K562 (cell line): ENCODE results near the gene CCDC169.

Experiments used
- BRCA1 ChIP-seq, 2 experiments: fragments of 450-650 bp in 1 of 2; sonication (generic) in 1 of 2; formaldehyde crosslinking in 1 of 2; IDR thresholded peaks; 2 replicates each; pipeline versions ENCODE4 v1.5.0 to v1.6.1; 2017 to 2020; ENCODE audit warnings: mild to moderate bottlenecking in 1 of 2, missing genetic modification reagents in 1 of 2
- CTCF ChIP-seq, 3 experiments: IDR thresholded peaks in 2 of 3; conservative IDR thresholded peaks in 1 of 3; 2 replicates each; pipeline ENCODE4 v1.5.1; 2011 to 2012; ENCODE audit warnings: low read length in 3 of 3, mild to moderate bottlenecking in 3 of 3, control low read depth in 2 of 3, improper control_type of control experiment in 1 of 3, inconsistent platforms in 1 of 3, low read depth in 1 of 3, mixed read lengths in 1 of 3, moderate library complexity in 1 of 3; ENCODE audit not compliant: insufficient read depth in 2 of 3
- MAX ChIP-seq: sonication (generic); formaldehyde crosslinking; IDR thresholded peaks from 2 replicates; pipeline ENCODE4 v1.9.0; 2022; ENCODE audit warnings: mild to moderate bottlenecking, missing genetic modification reagents
- NFATC3 ChIP-seq: fragments of 450-650 bp; IDR thresholded peaks from 2 replicates; pipeline ENCODE4 v1.6.1; 2017; ENCODE audit warnings: mild to moderate bottlenecking
- POLR2A ChIP-seq: fragments of 450-650 bp; conservative IDR thresholded peaks from 2 replicates; pipeline ENCODE4 v1.6.1; 2016
- RAD21 ChIP-seq, 2 experiments: fragments of 250-450 bp in 1 of 2; fragments of 450-650 bp in 1 of 2; sonication (Bioruptor Pico) in 1 of 2; formaldehyde crosslinking in 1 of 2; IDR thresholded peaks in 1 of 2; conservative IDR thresholded peaks in 1 of 2; 2 replicates each; pipeline versions ENCODE4 v1.4.0 to v1.8.0; 2020 to 2022; ENCODE audit warnings: mild to moderate bottlenecking in 2 of 2, moderate library complexity in 1 of 2
- REST ChIP-seq, 2 experiments: fragments of 450-650 bp; formaldehyde crosslinking in 1 of 2; IDR thresholded peaks; 2 replicates each; pipeline versions ENCODE4 v1.4.0 to v1.6.1; 2014 to 2020; ENCODE audit warnings: mild to moderate bottlenecking in 2 of 2, borderline replicate concordance in 1 of 2, low read depth in 1 of 2
- ZFPM2 ChIP-seq: fragments of 250-450 bp; sonication (Bioruptor Pico); IDR thresholded peaks from 2 replicates; pipeline ENCODE4 v1.5.1; 2022; ENCODE audit warnings: mild to moderate bottlenecking
- ZNF146 ChIP-seq: IDR thresholded peaks from one replicate; pipeline ENCODE4 v1.6.1; 2018; ENCODE audit warnings: missing compliant biosample characterization; ENCODE audit not compliant: unreplicated experiment
- ZNF165 ChIP-seq: fragments of 250-450 bp; sonication (Bioruptor Pico); IDR thresholded peaks from 2 replicates; pipeline ENCODE4 v1.4.0; 2020; ENCODE audit warnings: borderline replicate concordance
- ZNF76 ChIP-seq: fragments of 250-450 bp; sonication (Bioruptor Pico); IDR thresholded peaks from 2 replicates; pipeline ENCODE4 v1.4.0; 2020; ENCODE audit warnings: mild to moderate bottlenecking, moderate library complexity, borderline replicate concordance

GRCh38 chr13:36337938-36338641 lies 40.5 kb upstream of the CCDC169 start:
- no peak for TF ChIP-seq NFATC3
- TF ChIP-seq REST (IDR thresholded peaks at IDR 0.05; ENCODE audit: borderline replicate concordance) = no peak
- TF ChIP-seq REST (CRISPR knock-in tag; IDR thresholded peaks at IDR 0.05; ENCODE audit: low read depth) = no peak
- no peak for TF ChIP-seq BRCA1 (IDR thresholded peaks at IDR 0.05)
- no peak for TF ChIP-seq BRCA1 (CRISPR knock-in tag; IDR thresholded peaks at IDR 0.05)
- TF ChIP-seq CTCF (IDR thresholded peaks at IDR 0.05 in 2 of 3, conservative IDR thresholded peaks at IDR 0.05 in 1 of 3; ENCODE audit: insufficient read depth in 2 of 3, low read depth in 1 of 3, low read length in 3 of 3) = no peak
- TF ChIP-seq POLR2A = no peak
- no peak for TF ChIP-seq ZFPM2 (CRISPR knock-in tag)
- no peak for TF ChIP-seq ZNF165 (CRISPR knock-in tag)
- TF ChIP-seq ZNF146 = no peak
- no peak for TF ChIP-seq MAX (CRISPR knock-in tag)
- no peak for TF ChIP-seq ZNF76 (CRISPR knock-in tag)
- no peak for TF ChIP-seq RAD21 (CRISPR knock-in tag; conservative IDR thresholded peaks at IDR 0.05 in 1 of 2, IDR thresholded peaks at IDR 0.05 in 1 of 2)
